RPMI7951 (cell line): ENCODE results near the gene VMP1. TPM values are rescaled to one million over a fixed set of nuclear protein-coding genes. Genes with fewer than 3 reads are reported as not detected.

ENCODE experiments used
- DNase-seq: peaks from one replicate; pipeline ENCODE4 v3.0.0-alpha.2; 2012; ENCODE audit warnings: low read depth
- total RNA-seq: library from RNA; depleted of rRNA; stranded (reverse); fragments of >200 nt; shearing (Covaris generic); gene quantifications from 2 replicates; pipeline ENCODE4 v1.2.3, GENCODE V29; 2014

VMP1 gene
- total RNA-seq, 1 experiment from 2014 or later = 212 TPM

GRCh38 chr17:59711936-59712335 lies 4.5 kb downstream of the VMP1 start:
- no peak for DNase-seq

DNA sequence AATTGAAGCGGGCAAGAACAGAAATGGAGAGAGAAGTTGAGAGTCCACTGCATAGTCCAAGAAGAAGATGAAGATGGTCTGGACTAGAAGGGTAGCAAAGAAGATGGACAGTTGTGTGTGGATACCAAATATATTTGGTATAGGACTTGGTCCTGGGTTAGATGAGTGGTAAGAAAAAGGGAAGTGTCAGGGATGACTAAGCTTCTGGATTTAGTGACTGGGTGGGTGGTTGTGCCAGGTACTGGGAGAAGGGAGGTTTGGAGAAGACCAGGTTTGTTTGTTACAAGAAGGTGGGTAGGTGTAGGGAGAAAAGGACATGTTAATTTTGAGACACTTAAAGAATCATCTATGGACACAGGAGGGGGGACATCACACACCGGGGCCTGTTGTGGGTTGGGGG lies 5.4 kb downstream of the VMP1 start:
- DNase-seq = no peak

- no peak for DNase-seq
These were observed 6.8 kb downstream of the VMP1 start for GRCh38 chr17:59714255-59714654.

DNA sequence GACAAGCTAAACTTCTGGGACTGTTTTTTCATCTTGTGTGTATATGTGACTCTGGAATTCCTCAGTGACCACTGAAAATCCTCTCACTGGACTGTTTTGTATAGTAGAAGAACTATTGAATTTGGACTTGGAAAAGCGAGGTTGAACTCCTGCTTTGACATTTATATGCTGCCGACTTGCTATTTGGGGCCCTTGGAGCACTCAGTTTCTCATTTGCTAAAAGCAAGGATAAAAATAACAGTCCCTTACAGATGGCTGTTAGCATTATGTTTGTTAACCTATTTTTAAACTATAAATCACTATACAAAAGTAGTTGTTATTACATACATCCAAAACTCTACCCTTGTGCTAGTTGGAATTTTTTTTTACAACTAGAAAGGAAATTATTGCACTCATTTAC lies 9.0 kb downstream of the VMP1 start:
- no peak for DNase-seq

- no peak for DNase-seq
These were observed 12.1 kb downstream of the VMP1 start for GRCh38 chr17:59719526-59719925.

- no peak for DNase-seq
These were observed 15.2 kb downstream of the VMP1 start for GRCh38 chr17:59722623-59723022.

- DNase-seq = no peak
These were observed 15.6 kb downstream of the VMP1 start for GRCh38 chr17:59723041-59723440.

DNA sequence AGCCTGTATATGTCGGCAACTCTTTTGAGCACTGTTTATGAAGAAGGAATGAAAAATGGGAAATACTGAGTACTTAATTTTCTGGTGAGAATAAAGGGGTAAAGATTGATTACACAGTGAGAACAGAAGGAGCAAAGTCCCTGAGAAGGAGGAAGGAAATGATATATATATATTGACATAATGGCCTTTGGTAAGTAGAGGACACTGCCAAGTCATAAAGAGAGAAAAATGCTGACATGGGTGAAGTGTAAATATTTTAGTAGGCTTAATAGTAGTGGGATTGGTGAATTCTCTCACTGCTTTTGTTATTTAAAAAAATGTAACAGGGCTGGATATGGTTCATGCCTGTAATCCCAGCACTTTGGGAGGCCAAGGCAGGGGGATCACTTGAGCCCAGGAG lies 16.2 kb downstream of the VMP1 start:
- no peak for DNase-seq

DNA sequence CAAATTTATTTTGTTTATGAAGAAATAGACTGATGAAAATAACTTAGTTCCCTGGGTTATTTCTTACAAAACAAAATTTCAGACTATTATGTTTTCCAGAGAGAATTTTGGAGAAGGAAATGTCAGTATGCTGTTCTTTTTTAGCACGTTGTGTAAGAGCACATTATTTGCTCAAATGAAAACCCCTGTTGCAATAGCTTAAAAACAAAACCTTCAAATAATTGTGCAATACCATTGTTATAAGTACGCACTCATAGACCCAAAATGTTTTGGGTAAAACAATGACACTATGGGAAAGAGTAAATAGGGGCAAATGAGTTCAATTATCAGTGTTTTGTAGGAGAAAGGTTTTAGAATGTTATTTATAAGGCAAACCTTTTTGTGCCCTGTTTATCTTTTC lies 18.2 kb downstream of the VMP1 start:
- DNase-seq = no peak

GRCh38 chr17:59727817-59728533 lies 20.5 kb downstream of the VMP1 start:
- no peak for DNase-seq

DNA sequence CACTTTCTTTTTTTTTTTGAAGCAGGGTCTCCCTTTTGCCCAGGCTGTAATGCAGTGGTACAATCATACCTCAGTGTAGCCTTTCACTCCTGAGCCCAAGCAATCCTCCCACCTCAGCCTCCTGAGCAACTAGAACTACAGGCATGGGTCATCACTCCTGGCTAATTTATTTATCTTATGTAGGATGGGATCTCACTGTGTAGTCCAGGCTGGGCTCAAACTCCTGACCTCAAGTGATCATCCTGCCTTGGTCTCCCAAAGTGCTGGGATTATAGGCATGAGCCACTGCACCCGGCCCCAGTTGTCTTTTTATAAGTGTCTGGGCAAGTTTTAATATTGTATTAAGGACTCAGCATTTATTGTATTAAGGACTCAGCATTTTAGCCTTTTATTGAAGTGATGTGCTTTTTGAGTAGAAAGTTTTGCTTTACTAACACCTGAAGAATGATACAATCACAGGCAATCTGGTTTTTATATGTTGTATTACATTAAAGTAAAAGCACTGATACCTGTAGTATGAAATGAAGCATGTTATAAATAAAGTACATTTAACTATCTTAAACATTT lies 22.9 kb downstream of the VMP1 start:
- no peak for DNase-seq

- no peak for DNase-seq
These were observed 26.2 kb downstream of the VMP1 start for GRCh38 chr17:59733697-59734096.

DNA sequence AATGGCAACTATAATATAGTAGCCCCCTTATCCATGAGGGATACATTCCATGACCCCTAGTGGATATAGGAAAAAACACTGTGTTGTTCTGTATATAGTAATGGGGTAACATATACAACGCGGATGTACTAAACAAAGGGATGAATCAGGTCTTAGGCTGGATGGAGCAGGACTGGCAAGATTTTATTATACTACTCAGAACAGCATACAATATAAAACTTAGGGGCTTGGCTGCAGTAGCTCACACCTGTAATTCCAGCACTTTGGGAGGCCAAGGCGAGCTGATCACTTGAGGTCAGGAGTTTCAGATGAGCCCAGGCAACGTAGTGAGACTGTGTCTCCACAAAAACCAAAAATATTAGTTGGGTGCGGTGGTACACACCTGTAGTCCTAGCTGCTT lies 26.8 kb downstream of the VMP1 start:
- DNase-seq = no peak

- DNase-seq = no peak
These were observed 29.9 kb downstream of the VMP1 start for GRCh38 chr17:59737324-59737723.

- DNase-seq = no peak
These were observed 36.4 kb downstream of the VMP1 start for GRCh38 chr17:59743842-59744241.

- no peak for DNase-seq
These were observed 37.6 kb downstream of the VMP1 start for GRCh38 chr17:59745040-59745439.

DNA sequence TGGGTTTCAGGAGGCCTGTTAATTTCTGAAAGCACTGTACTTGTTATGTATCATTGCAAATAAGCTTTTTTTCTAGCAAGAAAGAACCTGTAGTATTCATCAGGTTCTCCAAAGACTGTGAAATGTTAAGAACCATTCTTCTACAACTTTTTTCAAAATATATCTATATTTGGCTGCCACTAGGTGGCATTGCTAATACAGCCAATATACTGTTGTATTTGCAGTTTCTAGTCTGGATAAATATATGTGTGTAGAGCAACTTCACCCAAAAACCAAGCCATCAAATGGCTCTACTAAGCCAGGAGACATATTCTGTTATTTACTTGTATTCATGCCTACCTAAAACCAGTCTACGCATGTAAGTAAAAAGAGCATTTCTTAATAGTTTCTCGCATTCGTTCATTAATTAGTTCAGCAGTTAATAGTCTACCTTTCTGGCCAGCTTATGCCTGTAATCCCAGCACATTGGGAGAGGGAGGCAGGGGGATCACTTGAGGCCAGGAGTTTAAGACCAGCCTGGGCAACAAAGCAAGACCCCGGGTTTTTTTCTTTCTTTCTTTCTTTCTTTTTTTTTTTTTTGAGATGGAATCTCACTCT lies 39.5 kb downstream of the VMP1 start:
- DNase-seq = peak; percentile 53

DNA sequence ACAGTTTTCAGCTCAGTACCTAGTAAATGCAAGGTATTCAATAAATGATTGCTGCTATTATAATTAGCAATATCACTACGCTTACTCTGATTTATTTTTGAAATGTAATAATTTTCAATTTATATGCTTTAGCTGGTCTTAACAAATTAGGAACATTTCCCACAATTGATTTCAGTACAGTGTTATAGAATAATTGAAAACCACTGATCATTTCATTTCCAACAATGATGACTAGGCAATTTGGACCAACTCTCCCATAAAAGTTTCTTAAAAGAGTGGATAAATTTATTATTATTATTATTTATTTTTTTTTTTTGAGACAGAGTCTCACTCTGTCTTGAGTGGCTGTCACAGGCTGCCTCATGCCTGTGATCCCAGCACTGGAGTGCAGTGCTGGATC lies 41.1 kb downstream of the VMP1 start:
- no peak for DNase-seq

- no peak for DNase-seq
These were observed 44.5 kb downstream of the VMP1 start for GRCh38 chr17:59751955-59752413.

- no peak for DNase-seq
These were observed 45.0 kb downstream of the VMP1 start for GRCh38 chr17:59752446-59752845.

DNA sequence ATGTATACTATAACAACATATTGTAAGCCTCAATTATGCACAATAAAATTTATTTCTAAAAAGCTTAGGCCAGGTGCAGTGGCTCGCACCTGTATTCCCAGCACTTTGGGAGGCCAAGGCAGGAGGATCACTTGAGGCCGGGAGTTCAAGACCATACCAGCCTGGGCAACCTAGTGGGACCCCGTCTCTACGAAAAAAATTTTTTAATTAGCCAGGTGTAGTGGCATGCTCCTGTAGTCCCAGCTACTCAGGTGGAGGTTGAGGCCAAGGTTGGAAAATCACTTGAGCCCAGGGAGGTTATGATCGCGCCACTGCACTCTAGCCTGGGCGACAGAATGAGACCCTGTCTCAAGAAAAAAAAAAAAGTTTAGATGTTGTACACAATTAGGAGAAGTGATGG lies 45.5 kb downstream of the VMP1 start:
- DNase-seq = no peak

GRCh38 chr17:59753522-59754467 lies 46.3 kb downstream of the VMP1 start:
- DNase-seq = peak; percentile 85
